WTC11 (cell line): ENCODE measurements around the gene CBLB. TPM values are rescaled to one million over a fixed set of nuclear protein-coding genes. Genes with fewer than 3 reads are reported as not detected.

Source experiments
- ATAC-seq: fragments of 200-7000 bp; cut with Tn5 transposase; 2 replicates; pipeline ENCODE4 v1.10.0; 2021; ENCODE audit warnings: mild to moderate bottlenecking, moderate library complexity
- CTCF ChIA-PET: fragments of 300-600 bp; sonication (Branson Sonifier 250); formaldehyde crosslinking; loops from one replicate; lab custom pipeline; 2021; ENCODE audit warnings: antibody characterized with exemption; lab: Charles Lee
- POLR2A ChIA-PET: fragments of 350-600 bp; sonication (Branson Sonifier 250); formaldehyde crosslinking; loops from one replicate; lab custom pipeline; 2021; ENCODE audit warnings: antibody characterized with exemption; lab: Charles Lee
- DNase-seq: peaks from one replicate; pipeline ENCODE4 v3.0.0; 2021; ENCODE audit warnings: low spot score
- H3K27ac Mint-ChIP-seq: 2 replicates; pipeline ENCODE4 v1.8.0; 2021; ENCODE audit warnings: mixed read lengths
- H3K27me3 Mint-ChIP-seq: 2 replicates; pipeline ENCODE4 v1.8.0; 2021; ENCODE audit warnings: low read depth, mild to moderate bottlenecking, moderate library complexity, mixed read lengths
- H3K36me3 Mint-ChIP-seq: 2 replicates; pipeline ENCODE4 v1.8.0; 2021; ENCODE audit warnings: mixed read lengths
- H3K4me1 Mint-ChIP-seq: 2 replicates; pipeline ENCODE4 v1.8.0; 2022; ENCODE audit warnings: mixed read lengths
- H3K4me3 Mint-ChIP-seq: 2 replicates; pipeline ENCODE4 v1.8.0; 2021; ENCODE audit warnings: mild to moderate bottlenecking, moderate library complexity, mixed read lengths
- H3K9me3 Mint-ChIP-seq: 2 replicates; pipeline ENCODE4 v1.8.0; 2021; ENCODE audit warnings: mixed read lengths
- ATF1 ChIP-seq: sonication (generic); formaldehyde crosslinking; IDR thresholded peaks from 2 replicates; pipeline ENCODE4 v1.8.1; 2023; ENCODE audit warnings: mild to moderate bottlenecking, moderate library complexity, missing genetic modification reagents
- CBFB ChIP-seq: sonication (generic); formaldehyde crosslinking; IDR thresholded peaks from 2 replicates; pipeline ENCODE4 v1.8.1; 2022; ENCODE audit warnings: mild to moderate bottlenecking, low read depth, missing genetic modification reagents
- CREM ChIP-seq: sonication (generic); formaldehyde crosslinking; IDR thresholded peaks from 2 replicates; pipeline ENCODE4 v1.8.1; 2022; ENCODE audit warnings: mild to moderate bottlenecking, missing genetic modification reagents, moderate library complexity
- FOXJ3 ChIP-seq: sonication (generic); formaldehyde crosslinking; IDR thresholded peaks from 2 replicates; pipeline ENCODE4 v1.9.0; 2021; ENCODE audit warnings: missing genetic modification reagents, mild to moderate bottlenecking, borderline replicate concordance
- FOXK1 ChIP-seq: sonication (generic); formaldehyde crosslinking; IDR thresholded peaks from 2 replicates; pipeline ENCODE4 v1.8.0; 2022; ENCODE audit warnings: mild to moderate bottlenecking, moderate library complexity, missing genetic modification reagents
- GRHL2 ChIP-seq: fragments of 250-450 bp; sonication (Bioruptor Pico); IDR thresholded peaks from 2 replicates; pipeline ENCODE4 v1.8.0; 2022; ENCODE audit warnings: mild to moderate bottlenecking, moderate library complexity; ENCODE audit not compliant: insufficient replicate concordance, severe bottlenecking
- IRF2 ChIP-seq: sonication (generic); formaldehyde crosslinking; IDR thresholded peaks from 2 replicates; pipeline ENCODE4 v1.8.0; 2022; ENCODE audit warnings: low read depth, missing genetic modification reagents, borderline replicate concordance
- JUN ChIP-seq: sonication (generic); formaldehyde crosslinking; IDR thresholded peaks from 2 replicates; pipeline ENCODE4 v1.8.0; 2023; ENCODE audit warnings: mild to moderate bottlenecking, missing genetic modification reagents
- MXD4 ChIP-seq: fragments of 250-450 bp; sonication (Bioruptor Pico); IDR thresholded peaks from 2 replicates; pipeline ENCODE4 v1.8.0; 2021; ENCODE audit warnings: mild to moderate bottlenecking, moderate library complexity, borderline replicate concordance
- NR2C2 ChIP-seq: sonication (generic); formaldehyde crosslinking; IDR thresholded peaks from 2 replicates; pipeline ENCODE4 v1.8.0; 2022; ENCODE audit warnings: mild to moderate bottlenecking, missing genetic modification reagents
- NR3C1 ChIP-seq: sonication (generic); formaldehyde crosslinking; conservative IDR thresholded peaks from 2 replicates; pipeline ENCODE4 v1.8.1; 2023; ENCODE audit warnings: low read depth, mild to moderate bottlenecking, missing genetic modification reagents
- SMAD4 ChIP-seq: sonication (generic); formaldehyde crosslinking; IDR thresholded peaks from 2 replicates; pipeline ENCODE4 v1.8.0; 2022; ENCODE audit warnings: mild to moderate bottlenecking, missing genetic modification reagents
- TCF7 ChIP-seq: sonication (generic); formaldehyde crosslinking; IDR thresholded peaks from 2 replicates; pipeline ENCODE4 v1.8.0; 2022; ENCODE audit warnings: mild to moderate bottlenecking, low read depth, missing genetic modification reagents, moderate library complexity
- TP53 ChIP-seq: sonication (generic); formaldehyde crosslinking; IDR thresholded peaks from 2 replicates; pipeline ENCODE4 v1.8.1; 2023; ENCODE audit warnings: mild to moderate bottlenecking, missing genetic modification reagents
- ZBTB21 ChIP-seq: sonication (generic); formaldehyde crosslinking; IDR thresholded peaks from 2 replicates; pipeline ENCODE4 v1.8.1; 2023; ENCODE audit warnings: mild to moderate bottlenecking, missing genetic modification reagents, borderline replicate concordance
- ZNF219 ChIP-seq: sonication (generic); formaldehyde crosslinking; IDR thresholded peaks from 2 replicates; pipeline ENCODE4 v1.8.0; 2023; ENCODE audit warnings: missing genetic modification reagents, mild to moderate bottlenecking, borderline replicate concordance
- ZNF317 ChIP-seq: sonication (generic); formaldehyde crosslinking; IDR thresholded peaks from 2 replicates; pipeline ENCODE4 v1.8.1; 2023; ENCODE audit warnings: low read depth, mild to moderate bottlenecking, moderate library complexity, missing genetic modification reagents, borderline replicate concordance
- ZNF416 ChIP-seq: fragments of 250-450 bp; sonication (Bioruptor Pico); IDR thresholded peaks from 2 replicates; pipeline ENCODE4 v1.9.0; 2021; ENCODE audit warnings: mild to moderate bottlenecking, inconsistent platforms
- ZSCAN18 ChIP-seq: fragments of 250-450 bp; sonication (Bioruptor Pico); IDR thresholded peaks from 2 replicates; pipeline ENCODE4 v2.1.2; 2022; ENCODE audit warnings: mild to moderate bottlenecking, moderate library complexity
- total RNA-seq: library from RNA; stranded (reverse); gene quantifications from 3 replicates; pipeline ENCODE4 v1.2.3, GENCODE V29; 2021
- TF ChIP-seq, protein P1 (sequence below): fragments of 250-450 bp; sonication (Bioruptor Pico); conservative IDR thresholded peaks from 2 replicates; pipeline ENCODE4 v1.9.0; 2021; ENCODE audit warnings: mild to moderate bottlenecking
- TF ChIP-seq, protein P2 (sequence below): sonication (generic); formaldehyde crosslinking; IDR thresholded peaks from 2 replicates; pipeline ENCODE4 v1.8.1; 2022; ENCODE audit warnings: low read depth, mild to moderate bottlenecking, moderate library complexity, missing genetic modification reagents, borderline replicate concordance
- TF ChIP-seq, protein P3 (sequence below): sonication (generic); formaldehyde crosslinking; IDR thresholded peaks from 2 replicates; pipeline ENCODE4 v1.8.1; 2023; ENCODE audit warnings: mild to moderate bottlenecking, moderate library complexity, missing genetic modification reagents
- TF ChIP-seq, protein P4 (sequence below): sonication (generic); formaldehyde crosslinking; conservative IDR thresholded peaks from 2 replicates; pipeline ENCODE4 v1.8.1; 2023; ENCODE audit warnings: mild to moderate bottlenecking, low read depth, missing genetic modification reagents, moderate library complexity
- TF ChIP-seq, protein P5 (sequence below): fragments of 250-450 bp; sonication (Bioruptor Pico); IDR thresholded peaks from 2 replicates; pipeline ENCODE4 v1.9.0; 2021; ENCODE audit warnings: mild to moderate bottlenecking, borderline replicate concordance

The CBLB gene
- total RNA-seq, 1 experiment from 2014 or later = 19.8 TPM

DNA sequence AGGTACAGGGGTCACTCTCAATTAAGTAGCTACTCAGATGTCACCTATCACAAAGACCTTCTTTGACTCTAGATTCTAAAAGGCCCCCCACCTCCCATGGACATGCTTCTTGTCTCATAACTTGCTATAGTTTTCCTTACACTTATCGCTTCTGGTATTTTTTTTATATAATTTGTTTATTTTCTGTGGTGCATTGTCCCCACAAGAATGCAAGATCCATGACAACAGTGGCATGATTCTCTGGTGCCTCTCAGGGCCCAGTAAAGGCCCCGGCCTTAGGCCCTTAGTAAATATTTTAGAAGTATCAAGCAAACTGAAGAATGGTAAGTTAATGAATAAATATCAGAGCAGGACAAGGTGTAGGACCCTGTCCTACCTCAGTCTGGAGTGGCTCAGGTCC is 248.6 kb downstream of the CBLB start (continued):
- TF ChIP-seq SMAD4 = no peak
- TF ChIP-seq JUN (CRISPR knock-in tag) = no peak
- TF ChIP-seq CREM (CRISPR knock-in tag) = no peak
- no peak for TF ChIP-seq FOXJ3 (CRISPR knock-in tag)
- TF ChIP-seq, protein P1, sequence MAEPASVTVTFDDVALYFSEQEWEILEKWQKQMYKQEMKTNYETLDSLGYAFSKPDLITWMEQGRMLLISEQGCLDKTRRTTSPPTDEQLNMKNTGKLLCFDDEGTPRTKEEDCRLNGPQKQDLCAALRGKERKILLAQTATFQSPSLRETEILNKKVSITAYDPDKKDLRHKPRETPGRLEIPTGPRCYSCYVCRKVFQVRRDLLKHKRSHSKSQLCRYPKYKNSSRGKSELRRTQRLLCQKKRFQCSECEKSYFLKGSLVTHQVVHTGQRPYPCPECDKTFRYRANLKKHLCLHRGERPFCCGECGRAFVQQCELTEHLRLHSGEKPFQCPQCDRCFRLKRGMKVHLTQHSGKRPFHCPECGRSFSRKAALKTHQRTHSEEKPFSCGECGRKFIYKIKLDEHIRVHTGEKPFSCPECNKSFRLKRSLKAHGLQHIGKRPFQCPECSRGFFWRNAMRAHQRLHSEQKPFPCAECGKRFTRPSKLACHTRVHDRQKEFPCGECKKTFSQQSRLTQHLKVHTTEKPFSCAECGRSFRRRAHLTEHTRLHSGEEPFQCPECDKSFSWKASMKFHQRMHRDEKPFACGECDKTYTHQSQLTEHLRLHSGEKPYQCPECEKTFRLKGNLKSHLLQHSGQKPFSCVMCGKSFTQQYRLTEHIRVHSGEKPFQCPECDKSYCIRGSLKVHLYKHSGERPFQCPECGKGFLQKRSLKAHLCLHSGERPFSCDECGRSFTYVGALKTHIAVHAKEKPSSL (CRISPR knock-in tag) = no peak
- no peak for TF ChIP-seq TP53 (CRISPR knock-in tag)
- TF ChIP-seq, protein P2, sequence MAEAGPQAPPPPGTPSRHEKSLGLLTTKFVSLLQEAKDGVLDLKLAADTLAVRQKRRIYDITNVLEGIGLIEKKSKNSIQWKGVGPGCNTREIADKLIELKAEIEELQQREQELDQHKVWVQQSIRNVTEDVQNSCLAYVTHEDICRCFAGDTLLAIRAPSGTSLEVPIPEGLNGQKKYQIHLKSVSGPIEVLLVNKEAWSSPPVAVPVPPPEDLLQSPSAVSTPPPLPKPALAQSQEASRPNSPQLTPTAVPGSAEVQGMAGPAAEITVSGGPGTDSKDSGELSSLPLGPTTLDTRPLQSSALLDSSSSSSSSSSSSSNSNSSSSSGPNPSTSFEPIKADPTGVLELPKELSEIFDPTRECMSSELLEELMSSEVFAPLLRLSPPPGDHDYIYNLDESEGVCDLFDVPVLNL = no peak
- no peak for TF ChIP-seq ZNF416
- no peak for TF ChIP-seq IRF2 (CRISPR knock-in tag)
- TF ChIP-seq GRHL2 (CRISPR knock-in tag) = no peak
- no peak for TF ChIP-seq TCF7 (CRISPR knock-in tag)

GRCh38 chr3:105619651-105620050 is 249.2 kb downstream of the CBLB start:
- H3K4me3 Mint-ChIP-seq = no peak overlapping the region
- H3K9me3 Mint-ChIP-seq = peaks cover 4% of the 10 kb centered on the region; the same call in 1 of the 2 replicates
- DNase-seq (no peak), ATAC-seq (no peak)
- TF ChIP-seq ZNF317 (CRISPR knock-in tag) = no peak
- no peak for TF ChIP-seq MXD4 (CRISPR knock-in tag)
- TF ChIP-seq, protein P3, sequence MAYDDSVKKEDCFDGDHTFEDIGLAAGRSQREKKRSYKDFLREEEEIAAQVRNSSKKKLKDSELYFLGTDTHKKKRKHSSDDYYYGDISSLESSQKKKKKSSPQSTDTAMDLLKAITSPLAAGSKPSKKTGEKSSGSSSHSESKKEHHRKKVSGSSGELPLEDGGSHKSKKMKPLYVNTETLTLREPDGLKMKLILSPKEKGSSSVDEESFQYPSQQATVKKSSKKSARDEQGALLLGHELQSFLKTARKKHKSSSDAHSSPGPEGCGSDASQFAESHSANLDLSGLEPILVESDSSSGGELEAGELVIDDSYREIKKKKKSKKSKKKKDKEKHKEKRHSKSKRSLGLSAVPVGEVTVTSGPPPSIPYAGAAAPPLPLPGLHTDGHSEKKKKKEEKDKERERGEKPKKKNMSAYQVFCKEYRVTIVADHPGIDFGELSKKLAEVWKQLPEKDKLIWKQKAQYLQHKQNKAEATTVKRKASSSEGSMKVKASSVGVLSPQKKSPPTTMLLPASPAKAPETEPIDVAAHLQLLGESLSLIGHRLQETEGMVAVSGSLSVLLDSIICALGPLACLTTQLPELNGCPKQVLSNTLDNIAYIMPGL (CRISPR knock-in tag) = no peak
- TF ChIP-seq, protein P4, sequence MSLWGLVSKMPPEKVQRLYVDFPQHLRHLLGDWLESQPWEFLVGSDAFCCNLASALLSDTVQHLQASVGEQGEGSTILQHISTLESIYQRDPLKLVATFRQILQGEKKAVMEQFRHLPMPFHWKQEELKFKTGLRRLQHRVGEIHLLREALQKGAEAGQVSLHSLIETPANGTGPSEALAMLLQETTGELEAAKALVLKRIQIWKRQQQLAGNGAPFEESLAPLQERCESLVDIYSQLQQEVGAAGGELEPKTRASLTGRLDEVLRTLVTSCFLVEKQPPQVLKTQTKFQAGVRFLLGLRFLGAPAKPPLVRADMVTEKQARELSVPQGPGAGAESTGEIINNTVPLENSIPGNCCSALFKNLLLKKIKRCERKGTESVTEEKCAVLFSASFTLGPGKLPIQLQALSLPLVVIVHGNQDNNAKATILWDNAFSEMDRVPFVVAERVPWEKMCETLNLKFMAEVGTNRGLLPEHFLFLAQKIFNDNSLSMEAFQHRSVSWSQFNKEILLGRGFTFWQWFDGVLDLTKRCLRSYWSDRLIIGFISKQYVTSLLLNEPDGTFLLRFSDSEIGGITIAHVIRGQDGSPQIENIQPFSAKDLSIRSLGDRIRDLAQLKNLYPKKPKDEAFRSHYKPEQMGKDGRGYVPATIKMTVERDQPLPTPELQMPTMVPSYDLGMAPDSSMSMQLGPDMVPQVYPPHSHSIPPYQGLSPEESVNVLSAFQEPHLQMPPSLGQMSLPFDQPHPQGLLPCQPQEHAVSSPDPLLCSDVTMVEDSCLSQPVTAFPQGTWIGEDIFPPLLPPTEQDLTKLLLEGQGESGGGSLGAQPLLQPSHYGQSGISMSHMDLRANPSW (CRISPR knock-in tag) = no peak
- TF ChIP-seq CBFB = no peak
- TF ChIP-seq ATF1 (CRISPR knock-in tag) = no peak
- no peak for TF ChIP-seq NR2C2 (CRISPR knock-in tag)
- TF ChIP-seq ZBTB21 = no peak
- no peak for TF ChIP-seq FOXJ3 (CRISPR knock-in tag)
- TF ChIP-seq NR3C1 = no peak
- TF ChIP-seq, protein P5, sequence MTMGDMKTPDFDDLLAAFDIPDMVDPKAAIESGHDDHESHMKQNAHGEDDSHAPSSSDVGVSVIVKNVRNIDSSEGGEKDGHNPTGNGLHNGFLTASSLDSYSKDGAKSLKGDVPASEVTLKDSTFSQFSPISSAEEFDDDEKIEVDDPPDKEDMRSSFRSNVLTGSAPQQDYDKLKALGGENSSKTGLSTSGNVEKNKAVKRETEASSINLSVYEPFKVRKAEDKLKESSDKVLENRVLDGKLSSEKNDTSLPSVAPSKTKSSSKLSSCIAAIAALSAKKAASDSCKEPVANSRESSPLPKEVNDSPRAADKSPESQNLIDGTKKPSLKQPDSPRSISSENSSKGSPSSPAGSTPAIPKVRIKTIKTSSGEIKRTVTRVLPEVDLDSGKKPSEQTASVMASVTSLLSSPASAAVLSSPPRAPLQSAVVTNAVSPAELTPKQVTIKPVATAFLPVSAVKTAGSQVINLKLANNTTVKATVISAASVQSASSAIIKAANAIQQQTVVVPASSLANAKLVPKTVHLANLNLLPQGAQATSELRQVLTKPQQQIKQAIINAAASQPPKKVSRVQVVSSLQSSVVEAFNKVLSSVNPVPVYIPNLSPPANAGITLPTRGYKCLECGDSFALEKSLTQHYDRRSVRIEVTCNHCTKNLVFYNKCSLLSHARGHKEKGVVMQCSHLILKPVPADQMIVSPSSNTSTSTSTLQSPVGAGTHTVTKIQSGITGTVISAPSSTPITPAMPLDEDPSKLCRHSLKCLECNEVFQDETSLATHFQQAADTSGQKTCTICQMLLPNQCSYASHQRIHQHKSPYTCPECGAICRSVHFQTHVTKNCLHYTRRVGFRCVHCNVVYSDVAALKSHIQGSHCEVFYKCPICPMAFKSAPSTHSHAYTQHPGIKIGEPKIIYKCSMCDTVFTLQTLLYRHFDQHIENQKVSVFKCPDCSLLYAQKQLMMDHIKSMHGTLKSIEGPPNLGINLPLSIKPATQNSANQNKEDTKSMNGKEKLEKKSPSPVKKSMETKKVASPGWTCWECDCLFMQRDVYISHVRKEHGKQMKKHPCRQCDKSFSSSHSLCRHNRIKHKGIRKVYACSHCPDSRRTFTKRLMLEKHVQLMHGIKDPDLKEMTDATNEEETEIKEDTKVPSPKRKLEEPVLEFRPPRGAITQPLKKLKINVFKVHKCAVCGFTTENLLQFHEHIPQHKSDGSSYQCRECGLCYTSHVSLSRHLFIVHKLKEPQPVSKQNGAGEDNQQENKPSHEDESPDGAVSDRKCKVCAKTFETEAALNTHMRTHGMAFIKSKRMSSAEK (CRISPR knock-in tag) = no peak
- TF ChIP-seq ZSCAN18 (CRISPR knock-in tag) = no peak
- no peak for TF ChIP-seq TCF7 (CRISPR knock-in tag)
- no peak for TF ChIP-seq ZNF219 (CRISPR knock-in tag)
- TF ChIP-seq CREM (CRISPR knock-in tag) = no peak
- no peak for TF ChIP-seq FOXK1
- no peaks in the 10 kb centered on the region for H3K4me1 Mint-ChIP-seq
- H3K36me3 Mint-ChIP-seq = no peaks in the 10 kb centered on the region
- ChIA-PET CTCF (no interaction called here), POLR2A (no interaction called here)
- no peak overlapping the region for H3K27ac Mint-ChIP-seq
- H3K27me3 Mint-ChIP-seq = no peaks in the 10 kb centered on the region
